A549 treated with AZD9567 at 1 μM for 4 hours (cell line): ENCODE data around the gene CEACAM6. TPM values are rescaled to one million over a fixed set of nuclear protein-coding genes. Genes with fewer than 3 reads are reported as not detected.

Experiments used
- total RNA-seq: library from RNA; stranded (reverse); fragments of 200-300 nt; extraction: Qiagen RNA extraction; gene quantifications from 5 replicates; pipeline ENCODE4 v1.2.3, GENCODE V29; 2022; ENCODE audit not compliant: insufficient read depth

The CEACAM6 gene
- 13.3 to 24.9 TPM (median 18.9 TPM) in 5 replicates for total RNA-seq

DNA sequence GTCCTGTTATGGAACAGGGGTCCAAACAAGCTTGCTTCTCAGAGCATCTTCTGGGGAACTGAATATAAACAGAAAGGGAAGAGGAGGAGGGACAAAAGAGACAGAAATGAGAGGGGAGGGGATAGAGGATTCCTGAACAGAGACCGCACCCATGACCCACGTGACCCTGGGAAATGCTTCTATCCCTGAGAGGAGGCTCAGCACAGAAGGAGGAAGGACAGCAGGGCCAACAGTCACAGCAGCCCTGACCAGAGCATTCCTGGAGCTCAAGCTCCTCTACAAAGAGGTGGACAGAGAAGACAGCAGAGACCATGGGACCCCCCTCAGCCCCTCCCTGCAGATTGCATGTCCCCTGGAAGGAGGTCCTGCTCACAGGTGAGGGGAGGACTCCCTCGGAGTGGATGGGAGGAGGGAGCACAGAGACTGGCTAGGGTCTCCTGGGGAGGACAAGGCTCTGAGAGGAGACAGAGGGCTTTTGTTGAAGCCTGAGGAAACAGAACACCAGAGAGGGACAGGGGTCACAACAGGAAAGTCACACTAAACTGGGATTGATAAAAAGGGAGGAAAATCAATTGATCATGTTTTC lies at the start of gene CEACAM6:
CEACAM6 (plus strand) TSS at position 203 of the 586 bp plus-strand sequence; CDS start at position 312, 109 bp downstream.

DNA sequence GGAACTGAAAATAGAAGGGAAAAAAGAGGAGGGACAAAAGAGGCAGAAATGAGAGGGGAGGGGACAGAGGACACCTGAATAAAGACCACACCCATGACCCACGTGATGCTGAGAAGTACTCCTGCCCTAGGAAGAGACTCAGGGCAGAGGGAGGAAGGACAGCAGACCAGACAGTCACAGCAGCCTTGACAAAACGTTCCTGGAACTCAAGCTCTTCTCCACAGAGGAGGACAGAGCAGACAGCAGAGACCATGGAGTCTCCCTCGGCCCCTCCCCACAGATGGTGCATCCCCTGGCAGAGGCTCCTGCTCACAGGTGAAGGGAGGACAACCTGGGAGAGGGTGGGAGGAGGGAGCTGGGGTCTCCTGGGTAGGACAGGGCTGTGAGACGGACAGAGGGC lies 46.8 kb upstream of the CEACAM6 start, which contains the start of gene CEACAM5:
CEACAM5 (plus strand) TSS at position 146 of the 400 bp plus-strand sequence; CDS start at position 252, 106 bp downstream.

GRCh38 chr19:41796362-41796761 lies 41.0 kb downstream of the CEACAM6 start, which contains the start of gene CEACAM3:
TSS of gene CEACAM3 (plus strand) at chr19:41796587. CDS start at chr19:41796678, 91 bp downstream.

Other genes starting within 250 kb of the CEACAM6 start
- not detected in 5 replicates for gene CEACAM21, start 179.4 kb upstream of the CEACAM6 start, total RNA-seq
- gene CEACAM4, start 128.5 kb upstream of the CEACAM6 start, total RNA-seq, result not detected in 5 replicates
- 0.14 TPM in 1 of 5 replicates, not detected in the others for gene CEACAM7, start 67.3 kb upstream of the CEACAM6 start, total RNA-seq
- 1.5 to 2.3 TPM (median 1.7 TPM) in 5 replicates for gene CEACAM5, start 46.9 kb upstream of the CEACAM6 start, total RNA-seq
- not detected in 5 replicates for gene CEACAM3, start 41.1 kb downstream of the CEACAM6 start, total RNA-seq
- not detected in 5 replicates for gene LYPD4, start 89.2 kb downstream of the CEACAM6 start, total RNA-seq
- not detected in 5 replicates for gene DMRTC2, start 89.5 kb downstream of the CEACAM6 start, total RNA-seq
- gene RPS19, start 104.7 kb downstream of the CEACAM6 start, total RNA-seq, result 7,692 to 10,068 TPM (median 9,223 TPM) in 5 replicates
- gene CD79A, start 121.7 kb downstream of the CEACAM6 start, total RNA-seq, result 0.80 to 1.1 TPM (median 0.89 TPM) in 4 of 5 replicates, not detected in the other
- gene ARHGEF1, start 127.7 kb downstream of the CEACAM6 start, total RNA-seq, result 65.0 to 115 TPM (median 98.1 TPM) in 5 replicates
- gene ERFL, start 172.9 kb downstream of the CEACAM6 start, total RNA-seq, result 0.29 to 0.33 TPM (median 0.30 TPM) in 4 of 5 replicates, not detected in the other
- gene RABAC1, start 203.8 kb downstream of the CEACAM6 start, total RNA-seq, result 162 to 276 TPM (median 247 TPM) in 5 replicates
- gene ATP1A3, start 238.7 kb downstream of the CEACAM6 start, total RNA-seq, result 2.4 to 5.3 TPM (median 4.3 TPM) in 5 replicates